SK-N-SH (cell line): ENCODE results near the gene DPF1. TPM values are rescaled to one million over a fixed set of nuclear protein-coding genes. Genes with fewer than 3 reads are reported as not detected.

Experiments used
- CTCF ChIA-PET: fragments of 300-600, 350-600 bp; formaldehyde crosslinking; extraction: SDS; loops from one replicate; lab custom pipeline; 2021; lab: Yijun Ruan, JAX
- POLR2A ChIA-PET: fragments of 350-600 bp; sonication (Branson Sonifier 250); formaldehyde crosslinking; extraction: SDS; loops from one replicate; lab custom pipeline; 2020; ENCODE audit warnings: antibody characterized with exemption, inconsistent platforms; lab: Yijun Ruan, JAX
- DNase-seq: peaks from one replicate; pipeline ENCODE4 v3.0.0; 2012
- H2AFZ ChIP-seq: fragments of 200-600 bp; sonication (generic); 2 replicates; pipeline ENCODE4 v1.8.1; 2016; ENCODE audit warnings: antibody characterized with exemption, mild to moderate bottlenecking, low read depth
- H3F3A ChIP-seq: fragments of 200-600 bp; sonication (generic); replicated peaks from 2 replicates; pipeline ENCODE3; 2016; ENCODE audit warnings: antibody characterized with exemption, mild to moderate bottlenecking; ENCODE audit not compliant: insufficient read depth
- H3K27ac ChIP-seq, 2 experiments: fragments of 200-500 bp in 1 of 2; fragments of 200-600 bp in 1 of 2; sonication (Bioruptor generic) in 1 of 2; sonication (generic), shearing (Covaris generic) in 1 of 2; 2 replicates each; pipeline versions ENCODE4 v1.5.1 to v1.6.1; 2014 to 2016; ENCODE audit warnings: low read depth in 2 of 2, inconsistent platforms in 1 of 2, low read length in 1 of 2, mild to moderate bottlenecking in 1 of 2, mixed read lengths in 1 of 2
- H3K27me3 ChIP-seq: fragments of 200-600 bp; sonication (generic), shearing (Covaris generic); 2 replicates; pipeline ENCODE4 v1.6.1; 2016; ENCODE audit warnings: mixed run types; ENCODE audit not compliant: insufficient read depth
- H3K36me3 ChIP-seq, 2 experiments: fragments of 200-500 bp in 1 of 2; fragments of 200-600 bp in 1 of 2; sonication (Bioruptor generic) in 1 of 2; sonication (generic) in 1 of 2; replicated peaks in 1 of 2; 2 replicates each; pipeline versions ENCODE3 to v1.5.1; 2014 to 2016; ENCODE audit warnings: low read length in 1 of 2, mild to moderate bottlenecking in 1 of 2; ENCODE audit not compliant: insufficient read depth in 2 of 2, control insufficient read depth in 1 of 2
- H3K4me1 ChIP-seq, 2 experiments: fragments of 200-500 bp in 1 of 2; fragments of 200-600 bp in 1 of 2; sonication (Bioruptor generic) in 1 of 2; sonication (generic), shearing (Covaris generic) in 1 of 2; 2 replicates each; pipeline versions ENCODE4 v1.5.1 to v1.6.1; 2014 to 2016; ENCODE audit warnings: low read depth in 1 of 2, low read length in 1 of 2, mixed run types in 1 of 2; ENCODE audit not compliant: insufficient read depth in 2 of 2, control insufficient read depth in 1 of 2
- H3K4me2 ChIP-seq: fragments of 200-600 bp; sonication (generic), shearing (Covaris generic); 2 replicates; pipeline ENCODE4 v1.6.1; 2017; ENCODE audit warnings: mixed run types
- H3K4me3 ChIP-seq, 2 experiments: fragments of 200-500 bp in 1 of 2; fragments of 200-600 bp in 1 of 2; sonication (Bioruptor generic) in 1 of 2; sonication (generic), shearing (Covaris generic) in 1 of 2; 2 replicates each; pipeline versions ENCODE4 v1.5.1 to v1.8.1; 2014 to 2016; ENCODE audit warnings: low read depth in 2 of 2, inconsistent platforms in 1 of 2, low read length in 1 of 2, mild to moderate bottlenecking in 1 of 2, mixed read lengths in 1 of 2, moderate library complexity in 1 of 2
- H3K79me2 ChIP-seq: fragments of 200-600 bp; sonication (generic); 2 replicates; pipeline ENCODE4 v1.8.1; 2017; ENCODE audit warnings: mild to moderate bottlenecking; ENCODE audit not compliant: insufficient read depth
- H3K9ac ChIP-seq: fragments of 200-600 bp; sonication (generic); 2 replicates; pipeline ENCODE4 v1.6.1; 2017; ENCODE audit warnings: mixed run types
- H3K9me2 ChIP-seq: fragments of 200-600 bp; sonication (generic); 2 replicates; pipeline ENCODE4 v1.6.1; 2017; ENCODE audit warnings: mixed run types
- H3K9me3 ChIP-seq: fragments of 200-600 bp; sonication (generic); 2 replicates; pipeline ENCODE4 v1.6.1; 2017; ENCODE audit warnings: mixed run types, mild to moderate bottlenecking, moderate library complexity
- H4K20me1 ChIP-seq: fragments of 200-600 bp; sonication (generic); 2 replicates; pipeline ENCODE4 v1.6.1; 2017; ENCODE audit warnings: mild to moderate bottlenecking, mixed run types; ENCODE audit not compliant: insufficient read depth
- CHD2 ChIP-seq: fragments of 150-350 bp; IDR thresholded peaks from 2 replicates; pipeline ENCODE4 v1.6.1; 2018; ENCODE audit warnings: low read length; ENCODE audit not compliant: partially characterized antibody
- CTCF ChIP-seq: fragments of 200-600 bp; sonication (generic); IDR thresholded peaks from 2 replicates; pipeline ENCODE4 v1.6.1; 2017; ENCODE audit warnings: antibody characterized with exemption, mild to moderate bottlenecking, moderate library complexity
- EP300 ChIP-seq, 2 experiments: IDR thresholded peaks; 2 replicates each; pipeline versions ENCODE4 v1.4.0 to v1.6.1; 2012; ENCODE audit warnings: borderline replicate concordance in 1 of 2, low read depth in 1 of 2, low read length in 1 of 2
- EZH2phosphoT487 ChIP-seq: fragments of 200-600 bp; sonication (generic); IDR thresholded peaks from 2 replicates; pipeline ENCODE4 v1.6.1; 2017; ENCODE audit warnings: low read depth, mixed run types, mild to moderate bottlenecking, antibody characterized with exemption, moderate library complexity, borderline replicate concordance
- FOSL2 ChIP-seq: IDR thresholded peaks from 2 replicates; pipeline ENCODE4 v1.4.0; 2012; ENCODE audit warnings: low read depth, mild to moderate bottlenecking, moderate library complexity, borderline replicate concordance
- GABPA ChIP-seq: IDR thresholded peaks from 2 replicates; pipeline ENCODE4 v1.4.0; 2012; ENCODE audit warnings: low read depth, mild to moderate bottlenecking
- JUND ChIP-seq: IDR thresholded peaks from 2 replicates; pipeline ENCODE4 v1.4.0; 2012
- MEF2A ChIP-seq: IDR thresholded peaks from 2 replicates; pipeline ENCODE4 v1.4.0; 2012; ENCODE audit warnings: low read depth, borderline replicate concordance
- MXI1 ChIP-seq: IDR thresholded peaks from 2 replicates; pipeline ENCODE4 v1.6.1; 2012; ENCODE audit warnings: mild to moderate bottlenecking, low read depth, low read length, improper control_type of control experiment
- NRF1 ChIP-seq: IDR thresholded peaks from 2 replicates; pipeline ENCODE4 v1.6.1; 2012; ENCODE audit warnings: low read depth, mild to moderate bottlenecking, low read length
- PBX3 ChIP-seq: IDR thresholded peaks from 2 replicates; pipeline ENCODE4; 2012
- POLR2AphosphoS5 ChIP-seq: IDR thresholded peaks from 2 replicates; pipeline ENCODE4 v1.6.1; 2012; ENCODE audit warnings: low read depth, low read length
- RAD21 ChIP-seq: IDR thresholded peaks from 2 replicates; pipeline ENCODE4 v1.6.1; 2012; ENCODE audit warnings: mild to moderate bottlenecking, low read length
- RCOR1 ChIP-seq: fragments of 150-350 bp; IDR thresholded peaks from 2 replicates; pipeline ENCODE4 v1.6.1; 2017; ENCODE audit warnings: antibody characterized with exemption, low read length
- RXRA ChIP-seq: IDR thresholded peaks from 2 replicates; pipeline ENCODE4 v1.4.0; 2012; ENCODE audit warnings: low read depth, mild to moderate bottlenecking, borderline replicate concordance
- SMC3 ChIP-seq: IDR thresholded peaks from 2 replicates; pipeline ENCODE4 v1.6.1; 2012; ENCODE audit warnings: low read depth, low read length, improper control_type of control experiment
- TAF1 ChIP-seq: IDR thresholded peaks from 2 replicates; pipeline ENCODE4 v1.6.1; 2012; ENCODE audit warnings: low read depth, mild to moderate bottlenecking, low read length, moderate library complexity, borderline replicate concordance
- TCF12 ChIP-seq: IDR thresholded peaks from 2 replicates; pipeline ENCODE4 v1.4.0; 2012
- USF1 ChIP-seq: IDR thresholded peaks from 2 replicates; pipeline ENCODE4 v1.4.0; 2012; ENCODE audit warnings: low read depth, borderline replicate concordance
- WGBS: methylation state at CpG from one replicate; pipeline ENCODE4 v1.1.6; 2017; ENCODE audit warnings: low lambda C conversion rate; 5-methylcytosine and 5-hydroxymethylcytosine counted together
- polyA plus RNA-seq, 3 experiments: library from polyadenylated mRNA; depleted of rRNA; stranded (reverse); fragments of >200 nt; gene quantifications; 2 replicates each; pipeline ENCODE4 v1.2.3, GENCODE V29; 2012

DPF1 gene
- polyA plus RNA-seq, 1 of the 3 experiments (the other 2 are of a cell fraction): 4.8 TPM

GRCh38 chr19:38266981-38267597, 43.1 kb upstream of the DPF1 start:
- Histone ChIP-seq H3K9me3 (no peaks in the 10 kb centered on the region), H3K27ac (no peak overlapping the region)
- WGBS: 71% methylated on average over 12 of the region's 12 CpGs
- TF ChIP-seq USF1 (no peak), FOSL2 (0 out of 2 replicates have a peak, but pooled peaks have one; percentile 4)
- TF ChIP-seq, all 33 proteins: peak for 1
- Histone ChIP-seq H3K36me3 (no peaks in the 10 kb centered on the region), H3K9me2 (no peaks in the 10 kb centered on the region), H4K20me1 (no peaks in the 10 kb centered on the region), H3F3A (no peaks in the 10 kb centered on the region), H3K79me2 (no peaks in the 10 kb centered on the region), H2AFZ (0 out of 2 replicates have a peak overlapping the region, but pooled peaks have one; percentile 35), H3K4me1 (peaks cover 0 to 12% of the 10 kb centered on the region in 2 experiments; a peak in 1 of 4 replicates), H3K4me3 (no peak overlapping the region), H3K4me2 (no peak overlapping the region), H3K27me3 (no peaks in the 10 kb centered on the region), H3K9ac (no peak overlapping the region)
- CTCF ChIA-PET: interaction anchor here (0.8 to 1.9 kb wide), 4 partner anchors 15 to 69 kb away, joined by 3 to 7 read pairs (median 4); partner anchors contain the start of gene CATSPERG
- no peak for DNase-seq
- POLR2A ChIA-PET: no interaction called here

DNA sequence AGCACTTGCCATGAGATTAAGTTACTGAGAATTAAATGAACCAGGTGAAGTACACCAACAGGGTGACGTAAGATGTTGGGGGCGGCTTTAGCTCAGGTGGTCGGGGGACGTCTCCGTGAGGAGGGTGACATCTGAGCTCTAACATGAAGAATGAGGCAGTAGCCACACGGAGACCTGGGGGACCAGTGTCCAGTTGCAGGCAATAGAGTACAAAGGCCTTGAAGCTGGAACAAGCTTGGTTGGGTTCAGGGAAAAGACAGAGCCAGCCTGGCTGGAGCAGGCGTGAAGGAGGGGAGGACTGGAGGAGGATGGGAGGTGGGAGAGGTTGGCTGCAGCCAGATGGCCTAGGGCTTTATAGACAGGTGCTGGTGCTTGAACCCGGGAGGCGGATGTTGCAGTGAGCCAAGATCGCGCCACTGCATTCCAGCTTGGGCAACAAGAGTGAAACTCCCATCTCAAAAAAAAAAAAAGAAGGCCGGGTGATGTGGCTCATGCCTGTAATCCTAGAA, 42.0 kb upstream of the DPF1 start:
- no peaks in the 10 kb centered on the region for H3K27me3 ChIP-seq
- H4K20me1 ChIP-seq: no peaks in the 10 kb centered on the region
- no peaks in the 10 kb centered on the region for H3K9me2 ChIP-seq
- H3K9ac ChIP-seq: no peak overlapping the region
- CTCF ChIA-PET: interaction anchor here (0.7 to 1.9 kb wide), 7 partner anchors 11 to 373 kb away, joined by 3 to 7 read pairs (median 3); partner anchors contain the start of genes CATSPERG and PPP1R14A
- H3F3A ChIP-seq: no peaks in the 10 kb centered on the region
- TF ChIP-seq NRF1: no peak
- TF ChIP-seq USF1: no peak
- TF ChIP-seq PBX3: no peak
- TF ChIP-seq JUND: no peak
- no peak for TF ChIP-seq CTCF
- TF ChIP-seq EZH2phosphoT487: no peak
- no peak for TF ChIP-seq SMC3
- TF ChIP-seq POLR2AphosphoS5: no peak
- TF ChIP-seq MXI1: no peak
- no peak for TF ChIP-seq CHD2
- no peak for TF ChIP-seq MEF2A
- TF ChIP-seq TCF12: no peak
- no peak for TF ChIP-seq TAF1
- no peak for TF ChIP-seq EP300 (IDR thresholded peaks at IDR 0.05; ENCODE audit: borderline replicate concordance in 1 of 2, low read depth in 1 of 2, low read length in 1 of 2)
- no peak for TF ChIP-seq RAD21
- no peak for TF ChIP-seq GABPA
- TF ChIP-seq RCOR1: no peak
- no peak for TF ChIP-seq RXRA
- no peak for DNase-seq
- H3K9me3 ChIP-seq: no peaks in the 10 kb centered on the region
- H2AFZ ChIP-seq: no peak overlapping the region
- no peaks in the 10 kb centered on the region for H3K79me2 ChIP-seq
- H3K27ac ChIP-seq: no peak overlapping the region
- no peaks in the 10 kb centered on the region for H3K36me3 ChIP-seq
- H3K4me1 ChIP-seq: peaks cover 0 to 12% of the 10 kb centered on the region in 2 experiments; a peak in 1 of 4 replicates
- POLR2A ChIA-PET: interaction anchor here (0.7 kb wide), 1 partner anchor 10 kb away, joined by 3 read pairs; no protein-coding TSS in a partner anchor
- no peak overlapping the region for H3K4me3 ChIP-seq
- no peak overlapping the region for H3K4me2 ChIP-seq
- 88% methylated on average over 12 of the region's 12 CpGs for WGBS
